ENCODE measurements around the gene GPN3. TPM values are rescaled to one million over a fixed set of nuclear protein-coding genes. Genes with fewer than 3 reads are reported as not detected.

GPN3 gene
- total and polyA plus RNA-seq, 10 of the 15 experiments (the other 5 are each of a cell fraction or from before 2014, with no cell fraction given), result 27.1 to 117 (median 53.5) TPM

DNA sequence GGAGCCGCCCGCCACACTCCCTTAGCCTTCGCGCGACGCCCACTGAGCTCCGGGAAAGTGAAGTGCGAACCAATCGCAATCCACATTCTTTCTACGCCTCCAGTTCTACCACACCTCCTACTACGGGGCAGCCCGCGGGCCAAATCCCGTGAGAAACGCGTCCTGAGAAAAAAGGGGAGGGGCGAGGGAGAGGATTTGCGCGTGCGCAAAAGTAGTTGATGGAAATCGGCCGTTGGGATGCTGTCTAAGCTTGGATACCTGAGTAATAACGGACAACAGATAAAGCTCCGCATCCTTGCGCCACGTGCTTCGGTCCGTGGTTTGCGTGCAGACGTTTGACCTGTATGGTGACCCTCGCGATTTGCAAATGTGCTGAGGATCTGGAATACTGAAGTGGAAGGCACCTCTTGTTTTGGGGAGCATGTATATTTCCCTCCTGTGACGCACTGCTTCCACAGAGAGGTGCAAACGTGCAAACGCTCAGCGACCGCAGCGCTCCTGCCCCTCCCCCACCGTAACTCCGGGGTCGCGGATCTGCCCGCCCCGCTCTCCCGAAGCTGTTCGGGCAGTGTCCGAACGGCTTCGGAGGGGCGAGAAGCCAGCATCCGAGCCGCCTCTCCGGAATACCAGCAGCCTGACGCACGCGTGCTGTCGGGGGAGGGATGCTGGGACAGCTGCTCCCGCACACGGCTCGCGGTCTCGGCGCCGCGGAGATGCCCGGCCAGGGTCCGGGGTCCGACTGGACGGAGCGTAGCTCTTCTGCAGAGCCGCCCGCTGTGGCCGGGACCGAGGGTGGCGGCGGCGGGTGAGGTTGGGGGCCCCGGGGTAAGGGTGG, at the start of gene GPN3, which contains the start of gene FAM216A (continued):
- TF ChIP-seq FOS (IDR thresholded peaks at IDR 0.05; ENCODE audit: borderline replicate concordance, extremely low read depth, insufficient read length) (no peak), SUPT20H (IDR thresholded peaks at IDR 0.05; ENCODE audit: borderline replicate concordance, control insufficient read depth, low read depth, low read length) (no peak), NR2F1 (conservative IDR thresholded peaks at IDR 0.05) (peak; percentile 93), GABPA (IDR thresholded peaks at IDR 0.05; ENCODE audit: low read depth) (no peak), RBBP5 (conservative IDR thresholded peaks at IDR 0.05) (no peak), YY1 (IDR thresholded peaks at IDR 0.05; ENCODE audit: low read depth, low read length) (peak; percentile 61), ESRRA (IDR thresholded peaks at IDR 0.05; ENCODE audit: low read length) (no peak), CBX5 (IDR thresholded peaks at IDR 0.05; ENCODE audit: low read depth) (no peak), STAT1 (conservative IDR thresholded peaks at IDR 0.05) (0 out of 2 replicates have a peak, but pooled peaks have one; percentile 15), EZH2 (IDR thresholded peaks at IDR 0.05; ENCODE audit: borderline replicate concordance, control insufficient read depth, low read depth, low read length) (no peak), TAF1 (IDR thresholded peaks at IDR 0.05; ENCODE audit: borderline replicate concordance, low read depth, low read length) (peak; percentile 77; the same call in 1 of the 2 replicates), CREB1 (IDR thresholded peaks at IDR 0.05; ENCODE audit: low read depth) (peak; percentile 78), CHD2 (IDR thresholded peaks at IDR 0.05; ENCODE audit: borderline replicate concordance, low read depth, low read length) (peak; percentile 62)
- TF ChIP-seq, protein P1, sequence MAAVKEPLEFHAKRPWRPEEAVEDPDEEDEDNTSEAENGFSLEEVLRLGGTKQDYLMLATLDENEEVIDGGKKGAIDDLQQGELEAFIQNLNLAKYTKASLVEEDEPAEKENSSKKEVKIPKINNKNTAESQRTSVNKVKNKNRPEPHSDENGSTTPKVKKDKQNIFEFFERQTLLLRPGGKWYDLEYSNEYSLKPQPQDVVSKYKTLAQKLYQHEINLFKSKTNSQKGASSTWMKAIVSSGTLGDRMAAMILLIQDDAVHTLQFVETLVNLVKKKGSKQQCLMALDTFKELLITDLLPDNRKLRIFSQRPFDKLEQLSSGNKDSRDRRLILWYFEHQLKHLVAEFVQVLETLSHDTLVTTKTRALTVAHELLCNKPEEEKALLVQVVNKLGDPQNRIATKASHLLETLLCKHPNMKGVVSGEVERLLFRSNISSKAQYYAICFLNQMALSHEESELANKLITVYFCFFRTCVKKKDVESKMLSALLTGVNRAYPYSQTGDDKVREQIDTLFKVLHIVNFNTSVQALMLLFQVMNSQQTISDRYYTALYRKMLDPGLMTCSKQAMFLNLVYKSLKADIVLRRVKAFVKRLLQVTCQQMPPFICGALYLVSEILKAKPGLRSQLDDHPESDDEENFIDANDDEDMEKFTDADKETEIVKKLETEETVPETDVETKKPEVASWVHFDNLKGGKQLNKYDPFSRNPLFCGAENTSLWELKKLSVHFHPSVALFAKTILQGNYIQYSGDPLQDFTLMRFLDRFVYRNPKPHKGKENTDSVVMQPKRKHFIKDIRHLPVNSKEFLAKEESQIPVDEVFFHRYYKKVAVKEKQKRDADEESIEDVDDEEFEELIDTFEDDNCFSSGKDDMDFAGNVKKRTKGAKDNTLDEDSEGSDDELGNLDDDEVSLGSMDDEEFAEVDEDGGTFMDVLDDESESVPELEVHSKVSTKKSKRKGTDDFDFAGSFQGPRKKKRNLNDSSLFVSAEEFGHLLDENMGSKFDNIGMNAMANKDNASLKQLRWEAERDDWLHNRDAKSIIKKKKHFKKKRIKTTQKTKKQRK (IDR thresholded peaks at IDR 0.05; ENCODE audit: low read depth, low read length), result no peak
- TF ChIP-seq, protein P2, sequence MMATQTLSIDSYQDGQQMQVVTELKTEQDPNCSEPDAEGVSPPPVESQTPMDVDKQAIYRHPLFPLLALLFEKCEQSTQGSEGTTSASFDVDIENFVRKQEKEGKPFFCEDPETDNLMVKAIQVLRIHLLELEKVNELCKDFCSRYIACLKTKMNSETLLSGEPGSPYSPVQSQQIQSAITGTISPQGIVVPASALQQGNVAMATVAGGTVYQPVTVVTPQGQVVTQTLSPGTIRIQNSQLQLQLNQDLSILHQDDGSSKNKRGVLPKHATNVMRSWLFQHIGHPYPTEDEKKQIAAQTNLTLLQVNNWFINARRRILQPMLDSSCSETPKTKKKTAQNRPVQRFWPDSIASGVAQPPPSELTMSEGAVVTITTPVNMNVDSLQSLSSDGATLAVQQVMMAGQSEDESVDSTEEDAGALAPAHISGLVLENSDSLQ (IDR thresholded peaks at IDR 0.05), result 0 out of 2 replicates have a peak, but pooled peaks have one; percentile 4
- TF ChIP-seq, protein P3, sequence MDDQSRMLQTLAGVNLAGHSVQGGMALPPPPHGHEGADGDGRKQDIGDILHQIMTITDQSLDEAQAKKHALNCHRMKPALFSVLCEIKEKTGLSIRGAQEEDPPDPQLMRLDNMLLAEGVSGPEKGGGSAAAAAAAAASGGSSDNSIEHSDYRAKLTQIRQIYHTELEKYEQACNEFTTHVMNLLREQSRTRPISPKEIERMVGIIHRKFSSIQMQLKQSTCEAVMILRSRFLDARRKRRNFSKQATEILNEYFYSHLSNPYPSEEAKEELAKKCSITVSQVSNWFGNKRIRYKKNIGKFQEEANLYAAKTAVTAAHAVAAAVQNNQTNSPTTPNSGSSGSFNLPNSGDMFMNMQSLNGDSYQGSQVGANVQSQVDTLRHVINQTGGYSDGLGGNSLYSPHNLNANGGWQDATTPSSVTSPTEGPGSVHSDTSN (IDR thresholded peaks at IDR 0.05; ENCODE audit: insufficient replicate concordance, low read depth, low read length), result no peak
- TF ChIP-seq, protein P4, sequence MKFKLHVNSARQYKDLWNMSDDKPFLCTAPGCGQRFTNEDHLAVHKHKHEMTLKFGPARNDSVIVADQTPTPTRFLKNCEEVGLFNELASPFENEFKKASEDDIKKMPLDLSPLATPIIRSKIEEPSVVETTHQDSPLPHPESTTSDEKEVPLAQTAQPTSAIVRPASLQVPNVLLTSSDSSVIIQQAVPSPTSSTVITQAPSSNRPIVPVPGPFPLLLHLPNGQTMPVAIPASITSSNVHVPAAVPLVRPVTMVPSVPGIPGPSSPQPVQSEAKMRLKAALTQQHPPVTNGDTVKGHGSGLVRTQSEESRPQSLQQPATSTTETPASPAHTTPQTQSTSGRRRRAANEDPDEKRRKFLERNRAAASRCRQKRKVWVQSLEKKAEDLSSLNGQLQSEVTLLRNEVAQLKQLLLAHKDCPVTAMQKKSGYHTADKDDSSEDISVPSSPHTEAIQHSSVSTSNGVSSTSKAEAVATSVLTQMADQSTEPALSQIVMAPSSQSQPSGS (IDR thresholded peaks at IDR 0.05; ENCODE audit: low read length), result no peak; the same call in 1 of the 2 replicates
- TF ChIP-seq, protein P5, sequence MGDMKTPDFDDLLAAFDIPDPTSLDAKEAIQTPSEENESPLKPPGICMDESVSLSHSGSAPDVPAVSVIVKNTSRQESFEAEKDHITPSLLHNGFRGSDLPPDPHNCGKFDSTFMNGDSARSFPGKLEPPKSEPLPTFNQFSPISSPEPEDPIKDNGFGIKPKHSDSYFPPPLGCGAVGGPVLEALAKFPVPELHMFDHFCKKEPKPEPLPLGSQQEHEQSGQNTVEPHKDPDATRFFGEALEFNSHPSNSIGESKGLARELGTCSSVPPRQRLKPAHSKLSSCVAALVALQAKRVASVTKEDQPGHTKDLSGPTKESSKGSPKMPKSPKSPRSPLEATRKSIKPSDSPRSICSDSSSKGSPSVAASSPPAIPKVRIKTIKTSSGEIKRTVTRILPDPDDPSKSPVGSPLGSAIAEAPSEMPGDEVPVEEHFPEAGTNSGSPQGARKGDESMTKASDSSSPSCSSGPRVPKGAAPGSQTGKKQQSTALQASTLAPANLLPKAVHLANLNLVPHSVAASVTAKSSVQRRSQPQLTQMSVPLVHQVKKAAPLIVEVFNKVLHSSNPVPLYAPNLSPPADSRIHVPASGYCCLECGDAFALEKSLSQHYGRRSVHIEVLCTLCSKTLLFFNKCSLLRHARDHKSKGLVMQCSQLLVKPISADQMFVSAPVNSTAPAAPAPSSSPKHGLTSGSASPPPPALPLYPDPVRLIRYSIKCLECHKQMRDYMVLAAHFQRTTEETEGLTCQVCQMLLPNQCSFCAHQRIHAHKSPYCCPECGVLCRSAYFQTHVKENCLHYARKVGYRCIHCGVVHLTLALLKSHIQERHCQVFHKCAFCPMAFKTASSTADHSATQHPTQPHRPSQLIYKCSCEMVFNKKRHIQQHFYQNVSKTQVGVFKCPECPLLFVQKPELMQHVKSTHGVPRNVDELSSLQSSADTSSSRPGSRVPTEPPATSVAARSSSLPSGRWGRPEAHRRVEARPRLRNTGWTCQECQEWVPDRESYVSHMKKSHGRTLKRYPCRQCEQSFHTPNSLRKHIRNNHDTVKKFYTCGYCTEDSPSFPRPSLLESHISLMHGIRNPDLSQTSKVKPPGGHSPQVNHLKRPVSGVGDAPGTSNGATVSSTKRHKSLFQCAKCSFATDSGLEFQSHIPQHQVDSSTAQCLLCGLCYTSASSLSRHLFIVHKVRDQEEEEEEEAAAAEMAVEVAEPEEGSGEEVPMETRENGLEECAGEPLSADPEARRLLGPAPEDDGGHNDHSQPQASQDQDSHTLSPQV (IDR thresholded peaks at IDR 0.05), result no peak
